HL-60 (cell line): ENCODE results near the gene ALDH2.

Source experiments
- DNase-seq, 2 experiments: peaks; one replicate each; pipeline ENCODE4 v3.0.0-alpha.2; 2010 to 2020; ENCODE audit warnings: low read depth in 1 of 2, low spot score in 1 of 2
- H3K27ac ChIP-seq: fragments of 250-450 bp; sonication (Bioruptor Pico); replicated peaks from 2 replicates; pipeline ENCODE4 v1.5.1; 2020; ENCODE audit warnings: mild to moderate bottlenecking, moderate library complexity
- H3K27me3 ChIP-seq: fragments of 250-450 bp; sonication (Bioruptor Pico); 2 replicates; pipeline ENCODE4 v1.5.1; 2021; ENCODE audit warnings: mild to moderate bottlenecking, moderate library complexity; ENCODE audit not compliant: insufficient read depth, poor library complexity, severe bottlenecking
- H3K4me3 ChIP-seq: replicated peaks from 2 replicates; pipeline ENCODE4 v1.5.1; 2011; ENCODE audit warnings: mild to moderate bottlenecking, control low read depth, low read length; ENCODE audit not compliant: insufficient read depth
- GABPA ChIP-seq: IDR thresholded peaks from 2 replicates; pipeline ENCODE4 v1.6.1; 2012; ENCODE audit warnings: low read depth
- POLR2AphosphoS5 ChIP-seq: IDR thresholded peaks from 2 replicates; pipeline ENCODE4 v1.6.1; 2012; ENCODE audit warnings: low read depth
- REST ChIP-seq: IDR thresholded peaks from 2 replicates; pipeline ENCODE4 v1.6.1; 2012; ENCODE audit warnings: low read depth; ENCODE audit not compliant: insufficient replicate concordance
- SPI1 ChIP-seq: IDR thresholded peaks from 2 replicates; pipeline ENCODE4 v1.6.1; 2012; ENCODE audit warnings: low read depth, mild to moderate bottlenecking, borderline replicate concordance
- TF ChIP-seq, protein P1 (sequence below): IDR thresholded peaks from one replicate; pipeline ENCODE4 v1.5.1; 2011; ENCODE audit warnings: low read length, control low read depth, inconsistent platforms; ENCODE audit not compliant: insufficient read depth

Gene ALDH2

GRCh38 chr12:111754671-111755070 lies 12.1 kb upstream of the ALDH2 start:
- Histone ChIP-seq H3K27me3 (no peaks in the 10 kb centered on the region), H3K4me3 (no peak overlapping the region), H3K27ac (no peak overlapping the region)
- no peak for DNase-seq
- TF ChIP-seq SPI1 (no peak), GABPA (no peak), POLR2AphosphoS5 (no peak), REST (no peak)
- TF ChIP-seq, protein P1, sequence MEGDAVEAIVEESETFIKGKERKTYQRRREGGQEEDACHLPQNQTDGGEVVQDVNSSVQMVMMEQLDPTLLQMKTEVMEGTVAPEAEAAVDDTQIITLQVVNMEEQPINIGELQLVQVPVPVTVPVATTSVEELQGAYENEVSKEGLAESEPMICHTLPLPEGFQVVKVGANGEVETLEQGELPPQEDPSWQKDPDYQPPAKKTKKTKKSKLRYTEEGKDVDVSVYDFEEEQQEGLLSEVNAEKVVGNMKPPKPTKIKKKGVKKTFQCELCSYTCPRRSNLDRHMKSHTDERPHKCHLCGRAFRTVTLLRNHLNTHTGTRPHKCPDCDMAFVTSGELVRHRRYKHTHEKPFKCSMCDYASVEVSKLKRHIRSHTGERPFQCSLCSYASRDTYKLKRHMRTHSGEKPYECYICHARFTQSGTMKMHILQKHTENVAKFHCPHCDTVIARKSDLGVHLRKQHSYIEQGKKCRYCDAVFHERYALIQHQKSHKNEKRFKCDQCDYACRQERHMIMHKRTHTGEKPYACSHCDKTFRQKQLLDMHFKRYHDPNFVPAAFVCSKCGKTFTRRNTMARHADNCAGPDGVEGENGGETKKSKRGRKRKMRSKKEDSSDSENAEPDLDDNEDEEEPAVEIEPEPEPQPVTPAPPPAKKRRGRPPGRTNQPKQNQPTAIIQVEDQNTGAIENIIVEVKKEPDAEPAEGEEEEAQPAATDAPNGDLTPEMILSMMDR = no peak

GRCh38 chr12:111756196-111756595 lies 10.5 kb upstream of the ALDH2 start:
- Histone ChIP-seq H3K27me3 (no peaks in the 10 kb centered on the region), H3K4me3 (no peak overlapping the region), H3K27ac (peak overlapping the region; percentile 85; the same call in 1 of the 2 replicates)
- no peak for TF ChIP-seq SPI1
- TF ChIP-seq GABPA = no peak
- TF ChIP-seq, protein P1 = no peak
- no peak for TF ChIP-seq REST
- no peak for TF ChIP-seq POLR2AphosphoS5
- DNase-seq = no peak

GRCh38 chr12:111756681-111757080 lies 10.1 kb upstream of the ALDH2 start:
- peak overlapping the region; percentile 85 for H3K27ac ChIP-seq
- no peak overlapping the region for H3K4me3 ChIP-seq
- TF ChIP-seq POLR2AphosphoS5 = no peak
- TF ChIP-seq SPI1 = no peak
- TF ChIP-seq, protein P1 = no peak
- no peak for TF ChIP-seq REST
- no peak for TF ChIP-seq GABPA
- H3K27me3 ChIP-seq = no peaks in the 10 kb centered on the region
- no peak for DNase-seq
